ENCODE results near the gene TRMT2A.

TRMT2A gene

DNA sequence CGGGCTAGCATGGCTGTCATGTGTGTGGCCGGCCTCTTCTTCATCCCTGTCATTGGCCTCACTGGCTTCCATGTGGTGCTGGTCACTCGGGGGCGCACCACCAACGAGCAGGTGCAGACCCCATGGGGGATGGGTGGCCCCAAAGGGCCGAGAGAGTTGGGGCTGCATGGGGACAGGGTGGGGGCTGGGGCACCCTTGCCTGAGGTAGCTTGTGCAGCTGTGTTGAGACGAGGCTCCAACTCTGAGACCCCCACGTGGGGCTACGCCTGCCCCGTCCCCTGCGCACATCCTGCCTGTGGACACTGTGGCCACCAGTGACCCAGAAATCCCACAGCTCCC, 23.1 kb upstream of the TRMT2A start:
- H3K27me3 Mint-ChIP-seq, result no peaks in the 10 kb centered on the region
- H3K4me1 Mint-ChIP-seq, result peaks cover 14% of the 10 kb centered on the region
- no peaks in the 10 kb centered on the region for H3K36me3 Mint-ChIP-seq
- no peaks in the 10 kb centered on the region for H3K9me3 Mint-ChIP-seq
- H3K4me3 Mint-ChIP-seq, result no peak overlapping the region
- H3K27ac Mint-ChIP-seq, result no peak overlapping the region

DNA sequence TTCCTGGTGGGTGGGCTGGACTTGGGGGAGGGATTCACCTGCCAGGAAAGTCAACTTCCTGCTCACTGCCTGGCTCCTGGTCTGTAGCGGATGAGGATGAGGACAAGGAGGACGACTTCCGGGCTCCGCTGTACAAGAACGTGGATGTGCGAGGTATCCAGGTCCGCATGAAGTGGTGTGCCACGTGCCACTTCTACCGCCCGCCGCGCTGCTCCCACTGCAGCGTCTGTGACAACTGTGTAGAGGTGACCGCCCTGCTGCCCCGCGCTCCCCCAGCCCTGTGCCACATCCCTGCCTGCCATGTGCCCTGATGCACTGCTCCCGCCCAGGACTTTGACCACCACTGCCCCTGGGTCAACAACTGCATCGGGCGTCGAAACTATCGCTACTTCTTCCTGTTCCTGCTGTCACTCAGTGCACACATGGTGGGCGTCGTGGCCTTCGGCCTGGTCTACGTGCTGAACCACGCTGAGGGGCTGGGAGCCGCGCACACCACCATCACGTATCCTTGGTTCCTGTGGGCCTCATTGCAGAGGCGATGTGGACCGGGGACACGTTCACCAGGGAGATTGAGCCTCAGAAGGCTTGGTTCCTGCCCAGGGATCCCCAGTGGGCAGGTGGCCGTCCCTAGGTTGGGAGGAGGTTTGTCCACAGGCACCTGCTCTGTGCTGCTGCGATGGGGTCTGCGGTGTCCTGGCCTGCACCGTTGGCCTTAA, 22.5 kb upstream of the TRMT2A start:
- H3K4me1 Mint-ChIP-seq, result peaks cover 20% of the 10 kb centered on the region
- H3K9me3 Mint-ChIP-seq, result no peaks in the 10 kb centered on the region
- no peaks in the 10 kb centered on the region for H3K27me3 Mint-ChIP-seq
- H3K4me3 Mint-ChIP-seq, result no peak overlapping the region
- H3K27ac Mint-ChIP-seq, result no peak overlapping the region
- no peaks in the 10 kb centered on the region for H3K36me3 Mint-ChIP-seq

- Mint-ChIP-seq H3K27me3 (no peaks in the 10 kb centered on the region), H3K36me3 (no peaks in the 10 kb centered on the region), H3K27ac (no peak overlapping the region)
Observed at GRCh38 chr22:20138868-20139267, 21.8 kb upstream of the TRMT2A start.

DNA sequence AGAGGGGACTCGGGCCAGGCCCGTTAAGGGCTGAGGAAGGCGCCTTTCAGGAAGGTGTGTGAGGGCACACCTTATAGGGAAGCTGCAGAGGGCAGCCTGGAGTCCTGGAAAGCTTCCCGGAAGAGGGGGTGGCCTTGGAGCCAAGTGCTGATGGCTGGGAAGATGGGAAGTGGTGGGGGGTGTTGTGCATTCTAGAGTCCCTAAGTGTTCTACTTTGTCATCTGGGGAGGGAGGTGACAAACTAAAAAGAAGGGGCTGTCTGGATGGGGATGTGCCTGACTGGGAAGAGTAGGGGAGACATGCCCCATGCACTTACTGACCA, 21.4 kb upstream of the TRMT2A start:
- Mint-ChIP-seq H3K27me3 (no peaks in the 10 kb centered on the region), H3K4me1 (peaks cover 30% of the 10 kb centered on the region), H3K36me3 (no peaks in the 10 kb centered on the region), H3K4me3 (no peak overlapping the region), H3K9me3 (no peaks in the 10 kb centered on the region), H3K27ac (no peak overlapping the region)

More at GRCh38 chr22:20138868-20139267, 21.8 kb upstream of the TRMT2A start:
- Mint-ChIP-seq H3K4me3 (no peak overlapping the region), H3K9me3 (no peaks in the 10 kb centered on the region), H3K4me1 (peaks cover 26% of the 10 kb centered on the region)

GRCh38 chr22:20137671-20138416, 20.8 kb upstream of the TRMT2A start:
- Mint-ChIP-seq H3K4me3 (no peak overlapping the region), H3K27me3 (no peaks in the 10 kb centered on the region), H3K9me3 (no peaks in the 10 kb centered on the region), H3K36me3 (no peaks in the 10 kb centered on the region), H3K4me1 (peaks cover 36% of the 10 kb centered on the region), H3K27ac (no peak overlapping the region)

- no peaks in the 10 kb centered on the region for H3K27me3 Mint-ChIP-seq
- H3K27ac Mint-ChIP-seq, result no peak overlapping the region
- H3K36me3 Mint-ChIP-seq, result no peaks in the 10 kb centered on the region
- no peaks in the 10 kb centered on the region for H3K9me3 Mint-ChIP-seq
- H3K4me1 Mint-ChIP-seq, result peaks cover 37% of the 10 kb centered on the region
- H3K4me3 Mint-ChIP-seq, result no peak overlapping the region
Observed at GRCh38 chr22:20137113-20137512, 20.1 kb upstream of the TRMT2A start.

DNA sequence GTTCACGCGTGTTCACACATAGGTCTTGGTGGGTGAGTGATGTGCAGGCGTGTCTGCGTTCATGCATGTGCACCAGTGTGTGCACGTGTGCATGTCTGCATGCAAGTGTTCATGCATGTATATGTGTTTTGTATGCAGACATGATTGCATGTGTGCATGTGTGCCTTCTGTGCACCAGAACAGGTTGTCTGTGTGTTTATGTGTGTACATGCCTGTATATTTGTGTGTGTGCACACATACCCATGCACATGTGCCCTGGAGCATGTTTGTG, 19.5 kb upstream of the TRMT2A start:
- no peak overlapping the region for H3K27ac Mint-ChIP-seq
- H3K9me3 Mint-ChIP-seq, result no peaks in the 10 kb centered on the region
- no peaks in the 10 kb centered on the region for H3K27me3 Mint-ChIP-seq
- H3K4me3 Mint-ChIP-seq, result no peak overlapping the region
- H3K36me3 Mint-ChIP-seq, result no peaks in the 10 kb centered on the region
- H3K4me1 Mint-ChIP-seq, result peaks cover 37% of the 10 kb centered on the region

- H3K9me3 Mint-ChIP-seq, result no peaks in the 10 kb centered on the region
- no peak overlapping the region for H3K27ac Mint-ChIP-seq
- no peaks in the 10 kb centered on the region for H3K27me3 Mint-ChIP-seq
- H3K36me3 Mint-ChIP-seq, result no peaks in the 10 kb centered on the region
- no peak overlapping the region for H3K4me3 Mint-ChIP-seq
- peaks cover 37% of the 10 kb centered on the region for H3K4me1 Mint-ChIP-seq
Observed at GRCh38 chr22:20135806-20136602, 19.0 kb upstream of the TRMT2A start.

GRCh38 chr22:20135265-20135664, 18.2 kb upstream of the TRMT2A start:
- H3K27ac Mint-ChIP-seq, result no peak overlapping the region
- no peak overlapping the region for H3K4me3 Mint-ChIP-seq
- no peaks in the 10 kb centered on the region for H3K9me3 Mint-ChIP-seq
- H3K4me1 Mint-ChIP-seq, result peaks cover 37% of the 10 kb centered on the region
- no peaks in the 10 kb centered on the region for H3K36me3 Mint-ChIP-seq
- H3K27me3 Mint-ChIP-seq, result no peaks in the 10 kb centered on the region

GRCh38 chr22:20133930-20134549, 17.0 kb upstream of the TRMT2A start:
- no peak overlapping the region for H3K27ac Mint-ChIP-seq

DNA sequence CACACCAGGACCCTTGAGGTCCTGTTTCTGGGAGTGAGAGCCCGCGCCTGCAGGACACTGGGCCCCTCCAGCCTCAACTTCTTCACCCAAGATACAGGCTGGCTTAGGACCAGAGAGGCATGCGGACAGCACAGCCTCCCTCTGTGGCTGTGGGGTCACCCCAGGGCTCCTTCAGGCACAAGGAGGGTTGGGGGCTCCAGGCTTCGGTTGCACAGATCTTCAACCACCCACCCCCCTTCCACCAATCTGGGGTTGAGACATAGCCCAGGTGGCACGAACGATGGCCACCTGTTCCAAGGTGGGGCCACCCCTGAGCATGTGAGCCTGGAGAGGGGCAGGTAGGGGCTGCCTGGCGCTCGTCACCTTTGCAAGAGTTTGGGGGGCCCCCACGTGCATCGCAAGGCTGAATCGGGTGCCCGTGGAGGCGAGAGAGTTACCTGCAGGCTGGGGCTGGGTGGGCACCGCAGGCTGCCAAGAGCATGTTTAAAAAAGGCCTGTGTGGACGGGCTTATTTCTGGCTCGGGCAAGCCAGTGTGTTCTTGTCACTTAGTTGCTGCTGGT, 15.7 kb upstream of the TRMT2A start:
- peak overlapping the region; percentile 23 for H3K27ac Mint-ChIP-seq
- no peaks in the 10 kb centered on the region for H3K27me3 Mint-ChIP-seq
- peaks cover 44% of the 10 kb centered on the region for H3K4me1 Mint-ChIP-seq
- H3K36me3 Mint-ChIP-seq, result no peaks in the 10 kb centered on the region
- H3K4me3 Mint-ChIP-seq, result peak overlapping the region; percentile 77
- no peaks in the 10 kb centered on the region for H3K9me3 Mint-ChIP-seq

More at GRCh38 chr22:20133930-20134549, 17.0 kb upstream of the TRMT2A start:
- Mint-ChIP-seq H3K4me1 (peaks cover 43% of the 10 kb centered on the region), H3K27me3 (no peaks in the 10 kb centered on the region), H3K36me3 (no peaks in the 10 kb centered on the region), H3K4me3 (peak overlapping the region; percentile 77), H3K9me3 (no peaks in the 10 kb centered on the region)

DNA sequence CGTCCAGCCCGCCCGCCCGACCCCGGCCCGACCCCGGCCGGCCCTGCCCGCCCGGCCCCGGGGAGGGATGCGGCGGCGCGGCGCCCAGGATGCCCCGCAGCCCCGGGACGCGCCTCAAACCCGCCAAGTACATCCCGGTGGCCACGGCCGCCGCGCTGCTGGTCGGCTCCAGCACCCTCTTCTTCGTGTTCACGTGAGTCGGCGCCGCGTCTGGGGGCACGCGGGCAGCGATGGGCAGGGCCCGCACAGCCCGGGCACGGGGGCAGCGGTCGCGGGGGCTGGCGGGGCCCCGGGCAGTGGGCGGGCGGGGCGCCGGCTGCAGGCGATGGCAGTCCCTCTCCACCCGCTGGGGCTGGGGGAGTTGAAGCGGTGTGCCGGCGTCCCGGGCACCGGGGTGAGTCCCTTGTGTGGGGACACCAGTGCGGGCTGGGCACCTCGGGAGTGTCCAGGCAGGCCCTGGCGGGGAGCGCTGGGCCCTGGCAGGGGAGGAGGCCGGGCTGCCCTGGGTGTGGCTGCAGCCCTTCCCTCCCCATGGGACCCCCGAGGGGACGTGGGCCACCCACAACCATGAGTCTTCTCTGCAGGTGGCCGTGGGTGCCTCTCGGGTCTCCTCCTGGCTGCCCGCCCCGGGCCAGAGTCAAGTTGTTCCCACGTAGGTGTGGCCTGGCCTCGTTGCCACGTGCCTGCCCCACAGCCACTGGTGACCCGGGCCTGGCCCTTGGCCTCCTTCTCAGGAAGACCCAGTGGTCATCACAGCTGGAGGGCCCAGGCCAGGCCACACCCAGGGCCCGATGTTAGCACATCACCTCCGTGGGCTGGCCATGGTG, 15.0 kb upstream of the TRMT2A start:
- H3K4me1 Mint-ChIP-seq, result peaks cover 40% of the 10 kb centered on the region
- peak overlapping the region; percentile 77 for H3K4me3 Mint-ChIP-seq
- no peaks in the 10 kb centered on the region for H3K36me3 Mint-ChIP-seq
- H3K9me3 Mint-ChIP-seq, result no peaks in the 10 kb centered on the region
- peak overlapping the region; percentile 23 for H3K27ac Mint-ChIP-seq
- no peaks in the 10 kb centered on the region for H3K27me3 Mint-ChIP-seq

GRCh38 chr22:20131597-20131858, 14.5 kb upstream of the TRMT2A start, which contains the start of gene ZDHHC8:
ZDHHC8 (plus strand) TSS chr22:20131804; CDS start chr22:20131948, 144 bp downstream.
- Mint-ChIP-seq H3K9me3 (no peaks in the 10 kb centered on the region), H3K27me3 (no peaks in the 10 kb centered on the region), H3K36me3 (no peaks in the 10 kb centered on the region), H3K4me3 (peak within 1 kb of the TSS; percentile 77), H3K27ac (peak within 1 kb of the TSS; percentile 35), H3K4me1 (peaks cover 39% of the 10 kb centered on the region)

DNA sequence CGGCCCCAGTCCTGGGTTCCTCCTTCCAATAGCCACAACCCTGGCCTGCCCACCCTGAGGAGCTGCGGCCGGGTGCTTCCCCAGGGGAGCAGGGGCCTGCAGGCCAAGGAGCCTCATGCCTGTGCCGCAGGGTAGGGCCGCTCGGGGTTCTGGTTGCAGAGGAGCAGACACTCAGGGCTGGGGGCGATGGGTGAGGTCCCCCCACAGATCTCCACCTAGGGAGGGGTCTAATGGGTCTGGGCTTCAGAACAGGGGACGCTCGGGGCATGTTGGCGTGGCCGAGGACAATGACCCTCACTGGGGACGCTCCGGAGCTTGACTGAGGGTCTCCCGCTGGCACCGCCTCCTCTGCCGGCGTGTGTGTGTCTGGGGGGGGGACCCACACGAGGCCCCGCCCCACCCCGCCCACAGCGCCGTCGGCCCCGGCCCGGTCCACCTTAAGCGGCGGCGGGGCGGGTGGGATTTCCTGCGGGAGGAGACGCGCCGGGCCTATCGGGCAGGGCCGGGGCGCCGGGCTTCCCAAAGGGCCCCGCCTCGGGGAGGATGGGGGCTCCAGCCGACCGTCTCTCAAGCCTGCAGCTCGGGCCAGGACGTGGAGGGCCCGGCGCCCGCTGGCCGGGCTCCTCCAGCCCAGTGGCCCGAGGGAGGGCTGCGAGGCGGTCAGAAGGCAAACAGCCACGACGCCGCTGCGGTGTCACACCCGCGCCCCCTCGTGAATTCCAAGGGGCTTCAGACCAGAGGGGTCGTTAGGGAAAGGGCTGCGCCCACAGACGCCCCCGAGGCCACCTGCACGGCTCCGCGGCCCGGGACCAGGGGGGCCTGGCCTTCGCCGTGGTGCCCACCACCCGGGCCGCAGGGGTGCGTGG, 13.9 kb upstream of the TRMT2A start:
- no peaks in the 10 kb centered on the region for H3K27me3 Mint-ChIP-seq
- H3K4me1 Mint-ChIP-seq, result peaks cover 34% of the 10 kb centered on the region
- peak overlapping the region; percentile 35 for H3K27ac Mint-ChIP-seq
- H3K4me3 Mint-ChIP-seq, result peak overlapping the region; percentile 60
- peaks cover 2% of the 10 kb centered on the region for H3K36me3 Mint-ChIP-seq
- H3K9me3 Mint-ChIP-seq, result no peaks in the 10 kb centered on the region
